ENCODE results near the gene MTG2. TPM values are rescaled to one million over a fixed set of nuclear protein-coding genes. Genes with fewer than 3 reads are reported as not detected.

Gene MTG2
- total and polyA plus RNA-seq, 4 experiments from 2014 or later: 15.9 to 50.7 (median 36.2) TPM

DNA sequence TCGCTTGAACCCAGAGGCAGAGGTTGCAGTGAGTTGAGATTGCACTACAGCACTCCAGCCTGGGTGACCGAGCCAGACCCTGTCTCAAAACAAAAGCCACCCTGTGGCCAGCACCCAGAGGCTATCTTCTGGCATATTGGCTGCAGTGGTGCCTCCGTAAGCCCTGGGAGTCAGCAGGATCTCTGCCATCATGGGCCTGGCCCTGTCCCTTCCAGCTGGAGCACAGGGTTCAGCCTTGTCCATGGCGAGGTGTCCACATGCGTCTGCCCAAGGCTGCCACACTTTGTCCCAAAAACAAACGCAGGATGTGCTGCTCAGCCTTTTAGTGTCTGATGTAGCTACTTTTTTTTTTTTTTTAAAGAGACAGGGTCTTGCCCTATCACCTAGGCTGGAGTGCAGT, 15.4 kb upstream of the MTG2 start:
- no peaks in the 10 kb centered on the region for H3K27me3 ChIP-seq (ENCODE audit: insufficient read depth, low read length)
- H3K9me3 Mint-ChIP-seq: no peaks in the 10 kb centered on the region
- no peaks in the 10 kb centered on the region for H3K9me3 ChIP-seq (ENCODE audit: control insufficient read depth in 1 of 2, low read length in 2 of 2)
- H3K27me3 Mint-ChIP-seq: no peaks in the 10 kb centered on the region
- CTCF ChIA-PET (ENCODE audit: partially characterized antibody): no interaction called here
- POLR2A ChIA-PET (ENCODE audit: partially characterized antibody): no interaction called here
- intact Hi-C loops (cut with micrococcal nuclease): no loop called here
- H3K36me3 ChIP-seq (ENCODE audit: insufficient read depth, low read length): peaks cover 9% of the 10 kb centered on the region
- no peak overlapping the region for H3K27ac ChIP-seq (ENCODE audit: low read depth, low read length)
- no peaks in the 10 kb centered on the region for H3K4me1 ChIP-seq (ENCODE audit: insufficient read depth, low read length)
- peaks cover 22 to 32% of the 10 kb centered on the region in 2 donors for H3K36me3 Mint-ChIP-seq
- no peak overlapping the region for H3K4me3 Mint-ChIP-seq
- H3K27ac Mint-ChIP-seq: no peak overlapping the region
- DNase-seq: no peak
- H3K4me1 Mint-ChIP-seq: peaks cover 0 to 1% (median 0%) of the 10 kb centered on the region in 4 donors
- no peak overlapping the region for H3K4me3 ChIP-seq (ENCODE audit: low read length in 2 of 2)

DNA sequence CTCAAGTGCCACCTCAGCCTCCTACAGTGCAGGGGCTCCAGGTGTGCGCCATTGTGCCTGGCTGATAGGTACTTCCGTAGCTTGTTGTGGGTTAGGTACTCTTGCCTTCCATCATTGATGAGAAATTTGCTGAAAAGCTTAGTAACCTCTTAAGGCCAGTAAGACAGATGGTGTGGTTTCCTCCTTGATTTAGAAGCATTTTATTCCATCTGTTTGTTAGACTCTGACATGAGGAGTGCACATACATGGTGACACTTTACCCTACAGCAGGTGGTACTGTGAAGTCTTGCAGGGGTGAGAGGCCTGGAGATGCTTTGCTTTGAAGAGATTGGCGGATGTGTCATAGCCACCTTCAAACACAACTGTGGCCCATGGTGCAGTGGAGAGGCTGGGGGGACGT, 14.8 kb upstream of the MTG2 start:
- no peaks in the 10 kb centered on the region for H3K9me3 ChIP-seq (ENCODE audit: control insufficient read depth in 1 of 2, low read length in 2 of 2)
- H3K27me3 ChIP-seq (ENCODE audit: insufficient read depth, low read length): no peaks in the 10 kb centered on the region
- H3K4me1 ChIP-seq (ENCODE audit: insufficient read depth, low read length): no peaks in the 10 kb centered on the region
- peaks cover 0 to 1% (median 0%) of the 10 kb centered on the region in 4 donors for H3K4me1 Mint-ChIP-seq
- no peak overlapping the region for H3K4me3 ChIP-seq (ENCODE audit: low read length in 2 of 2)
- intact Hi-C loops (cut with micrococcal nuclease): no loop called here
- H3K4me3 Mint-ChIP-seq: no peak overlapping the region
- H3K9me3 Mint-ChIP-seq: no peaks in the 10 kb centered on the region
- POLR2A ChIA-PET (ENCODE audit: partially characterized antibody): no interaction called here
- no peak overlapping the region for H3K27ac ChIP-seq (ENCODE audit: low read depth, low read length)
- CTCF ChIA-PET (ENCODE audit: partially characterized antibody): no interaction called here
- H3K36me3 ChIP-seq (ENCODE audit: insufficient read depth, low read length): peaks cover 9% of the 10 kb centered on the region
- no peak for DNase-seq
- H3K27ac Mint-ChIP-seq: peak overlapping the region in 3 of 7 donors; percentile 18 to 70 (median 27)
- no peaks in the 10 kb centered on the region for H3K27me3 Mint-ChIP-seq
- H3K36me3 Mint-ChIP-seq: peaks cover 22 to 32% of the 10 kb centered on the region in 2 donors

DNA sequence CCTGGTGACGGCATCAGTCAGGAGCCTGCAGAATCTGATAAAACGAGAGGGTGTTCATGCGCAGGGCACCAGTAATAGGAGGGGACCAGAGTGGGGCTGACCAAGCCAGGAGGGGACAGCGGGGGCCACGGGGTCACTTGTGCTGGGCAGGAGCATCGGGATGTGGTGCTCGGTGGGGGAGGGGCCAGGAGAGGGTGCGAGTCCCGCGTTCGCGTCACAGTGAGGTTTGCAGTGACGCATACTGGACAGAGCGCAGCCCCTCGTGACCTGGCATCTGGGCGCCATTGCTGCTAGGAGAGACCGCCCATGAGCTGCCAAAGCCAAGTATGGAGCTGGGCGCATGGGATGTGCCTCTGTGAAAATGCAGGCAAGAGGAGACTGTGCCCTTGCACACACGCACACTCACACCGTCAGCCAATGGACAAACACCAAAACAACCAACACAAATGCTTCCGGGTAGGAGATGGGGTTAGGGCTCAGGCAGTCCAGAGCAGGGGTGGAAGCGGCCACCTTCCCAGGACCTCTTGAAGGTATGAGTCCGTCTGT, 13.9 kb upstream of the MTG2 start:
- no peak overlapping the region for H3K4me3 Mint-ChIP-seq
- H3K27me3 ChIP-seq (ENCODE audit: insufficient read depth, low read length): no peaks in the 10 kb centered on the region
- intact Hi-C loops (cut with micrococcal nuclease): no loop called here
- no peak overlapping the region for H3K27ac ChIP-seq (ENCODE audit: low read depth, low read length)
- H3K27me3 Mint-ChIP-seq: no peaks in the 10 kb centered on the region
- peaks cover 19 to 31% of the 10 kb centered on the region in 2 donors for H3K36me3 Mint-ChIP-seq
- peaks cover 9% of the 10 kb centered on the region for H3K36me3 ChIP-seq (ENCODE audit: insufficient read depth, low read length)
- ChIA-PET POLR2A (ENCODE audit: partially characterized antibody) (no interaction called here), CTCF (ENCODE audit: partially characterized antibody) (no interaction called here)
- no peak overlapping the region for H3K4me3 ChIP-seq (ENCODE audit: low read length in 2 of 2)
- peak overlapping the region in 2 of 7 donors; percentile 76 to 84 for H3K27ac Mint-ChIP-seq
- H3K4me1 Mint-ChIP-seq: peaks cover 0 to 1% (median 0%) of the 10 kb centered on the region in 4 donors
- DNase-seq: no peak
- H3K4me1 ChIP-seq (ENCODE audit: insufficient read depth, low read length): no peaks in the 10 kb centered on the region
- no peaks in the 10 kb centered on the region for H3K9me3 Mint-ChIP-seq
- no peaks in the 10 kb centered on the region for H3K9me3 ChIP-seq (ENCODE audit: control insufficient read depth in 1 of 2, low read length in 2 of 2)

DNA sequence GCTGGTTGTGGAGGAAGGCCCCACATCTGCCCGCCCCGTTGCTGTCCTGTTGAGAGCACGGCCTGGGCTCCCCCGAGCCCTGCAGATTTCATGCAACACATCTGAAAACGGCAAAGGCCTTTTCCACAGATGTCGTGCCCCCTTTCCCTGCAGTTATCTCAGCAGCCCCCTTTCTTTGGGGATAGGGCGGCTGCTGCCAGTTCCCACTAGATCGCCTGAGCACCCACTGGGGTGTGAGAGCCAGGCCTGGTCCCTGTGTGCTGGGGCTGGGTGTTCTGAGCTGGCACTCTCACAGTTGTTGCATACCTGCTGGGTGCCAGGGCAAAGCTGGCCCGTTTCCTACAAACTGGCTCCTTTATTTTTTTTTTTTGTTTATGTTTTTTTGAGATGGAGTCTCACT, 12.3 kb upstream of the MTG2 start:
- Histone ChIP-seq H3K36me3 (ENCODE audit: insufficient read depth, low read length) (peaks cover 7% of the 10 kb centered on the region), H3K27me3 (ENCODE audit: insufficient read depth, low read length) (no peaks in the 10 kb centered on the region), H3K4me3 (ENCODE audit: low read length in 2 of 2) (no peak overlapping the region), H3K4me1 (ENCODE audit: insufficient read depth, low read length) (no peaks in the 10 kb centered on the region), H3K27ac (ENCODE audit: low read depth, low read length) (no peak overlapping the region), H3K9me3 (ENCODE audit: control insufficient read depth in 1 of 2, low read length in 2 of 2) (no peaks in the 10 kb centered on the region)
- Mint-ChIP-seq H3K4me3 (no peak overlapping the region), H3K27me3 (no peaks in the 10 kb centered on the region), H3K4me1 (peaks cover 0 to 1% (median 0%) of the 10 kb centered on the region in 4 donors), H3K36me3 (peaks cover 22 to 33% of the 10 kb centered on the region in 2 donors), H3K9me3 (no peaks in the 10 kb centered on the region), H3K27ac (no peak overlapping the region)
- ChIA-PET CTCF (ENCODE audit: partially characterized antibody) (no interaction called here), POLR2A (ENCODE audit: partially characterized antibody) (no interaction called here)
- DNase-seq: no peak
- intact Hi-C loops (cut with micrococcal nuclease): no loop called here

DNA sequence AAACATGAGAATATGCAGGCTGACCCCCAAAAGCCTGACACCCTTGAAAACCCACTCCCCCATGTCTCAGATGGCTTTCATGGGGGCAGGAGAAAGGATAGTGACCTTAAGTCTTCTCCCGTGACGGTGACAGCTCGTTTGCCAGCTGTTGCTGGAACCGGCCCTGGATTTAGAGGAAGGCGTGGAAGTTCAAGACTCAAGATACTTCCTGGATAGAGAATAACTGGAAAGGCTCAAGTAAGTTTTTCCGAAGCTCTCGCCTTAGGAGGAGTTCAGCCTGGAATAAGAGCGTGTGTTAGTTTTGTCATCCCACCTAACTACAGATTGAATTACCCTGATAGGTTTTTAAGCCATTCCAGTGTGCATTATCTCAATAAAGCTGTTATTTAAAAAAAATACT, 11.6 kb upstream of the MTG2 start:
- H3K36me3 Mint-ChIP-seq: peaks cover 17 to 28% of the 10 kb centered on the region in 2 donors
- ChIA-PET CTCF (ENCODE audit: partially characterized antibody) (no interaction called here), POLR2A (ENCODE audit: partially characterized antibody) (no interaction called here)
- DNase-seq: no peak
- no peak overlapping the region for H3K4me3 Mint-ChIP-seq
- no peak overlapping the region for H3K27ac Mint-ChIP-seq
- no peak overlapping the region for H3K4me3 ChIP-seq (ENCODE audit: low read length in 2 of 2)
- H3K9me3 ChIP-seq (ENCODE audit: control insufficient read depth in 1 of 2, low read length in 2 of 2): no peaks in the 10 kb centered on the region
- H3K36me3 ChIP-seq (ENCODE audit: insufficient read depth, low read length): peaks cover 4% of the 10 kb centered on the region
- peaks cover 0 to 1% (median 0%) of the 10 kb centered on the region in 4 donors for H3K4me1 Mint-ChIP-seq
- intact Hi-C loops (cut with micrococcal nuclease): no loop called here
- H3K9me3 Mint-ChIP-seq: no peaks in the 10 kb centered on the region
- H3K27me3 ChIP-seq (ENCODE audit: insufficient read depth, low read length): no peaks in the 10 kb centered on the region
- H3K27me3 Mint-ChIP-seq: no peaks in the 10 kb centered on the region
- no peaks in the 10 kb centered on the region for H3K4me1 ChIP-seq (ENCODE audit: insufficient read depth, low read length)
- H3K27ac ChIP-seq (ENCODE audit: low read depth, low read length): no peak overlapping the region

DNA sequence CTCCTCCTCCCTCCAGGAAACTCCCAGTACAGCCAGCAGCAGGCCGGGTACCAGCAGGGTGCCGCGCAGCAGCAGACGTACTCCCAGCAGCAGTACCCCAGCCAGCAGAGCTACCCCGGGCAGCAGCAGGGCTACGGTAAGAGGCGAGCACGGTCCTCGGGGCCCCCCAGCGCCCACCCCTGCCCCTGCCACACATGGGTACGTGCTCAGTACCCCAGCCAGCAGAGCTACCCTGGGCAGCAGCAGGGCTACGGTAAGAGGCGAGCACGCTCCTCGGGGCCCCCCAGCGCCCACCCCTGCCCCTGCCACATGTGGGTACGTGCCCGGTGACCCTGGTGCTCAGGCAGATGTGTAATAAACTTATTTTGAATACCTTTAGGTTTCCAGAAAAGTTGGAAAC, 10.2 kb upstream of the MTG2 start:
- Mint-ChIP-seq H3K27me3 (no peaks in the 10 kb centered on the region), H3K4me1 (no peaks in the 10 kb centered on the region), H3K27ac (no peak overlapping the region), H3K4me3 (no peak overlapping the region), H3K9me3 (no peaks in the 10 kb centered on the region), H3K36me3 (peaks cover 14 to 27% of the 10 kb centered on the region in 2 donors)
- POLR2A ChIA-PET (ENCODE audit: partially characterized antibody): interaction anchor here (1.3 kb wide), 1 partner anchor 10 kb away, joined by 5 read pairs; the partner anchor contains the start of gene MTG2
- Histone ChIP-seq H3K27me3 (ENCODE audit: insufficient read depth, low read length) (no peaks in the 10 kb centered on the region), H3K27ac (ENCODE audit: low read depth, low read length) (no peak overlapping the region), H3K4me3 (ENCODE audit: low read length in 2 of 2) (no peak overlapping the region), H3K9me3 (ENCODE audit: control insufficient read depth in 1 of 2, low read length in 2 of 2) (no peaks in the 10 kb centered on the region), H3K4me1 (ENCODE audit: insufficient read depth, low read length) (no peaks in the 10 kb centered on the region), H3K36me3 (ENCODE audit: insufficient read depth, low read length) (peaks cover 4% of the 10 kb centered on the region)
- DNase-seq: no peak
- intact Hi-C loops (cut with micrococcal nuclease): no loop called here
- CTCF ChIA-PET (ENCODE audit: partially characterized antibody): interaction anchor here (1.3 kb wide), 1 partner anchor 16 kb away, joined by 3 read pairs; no protein-coding TSS in a partner anchor

DNA sequence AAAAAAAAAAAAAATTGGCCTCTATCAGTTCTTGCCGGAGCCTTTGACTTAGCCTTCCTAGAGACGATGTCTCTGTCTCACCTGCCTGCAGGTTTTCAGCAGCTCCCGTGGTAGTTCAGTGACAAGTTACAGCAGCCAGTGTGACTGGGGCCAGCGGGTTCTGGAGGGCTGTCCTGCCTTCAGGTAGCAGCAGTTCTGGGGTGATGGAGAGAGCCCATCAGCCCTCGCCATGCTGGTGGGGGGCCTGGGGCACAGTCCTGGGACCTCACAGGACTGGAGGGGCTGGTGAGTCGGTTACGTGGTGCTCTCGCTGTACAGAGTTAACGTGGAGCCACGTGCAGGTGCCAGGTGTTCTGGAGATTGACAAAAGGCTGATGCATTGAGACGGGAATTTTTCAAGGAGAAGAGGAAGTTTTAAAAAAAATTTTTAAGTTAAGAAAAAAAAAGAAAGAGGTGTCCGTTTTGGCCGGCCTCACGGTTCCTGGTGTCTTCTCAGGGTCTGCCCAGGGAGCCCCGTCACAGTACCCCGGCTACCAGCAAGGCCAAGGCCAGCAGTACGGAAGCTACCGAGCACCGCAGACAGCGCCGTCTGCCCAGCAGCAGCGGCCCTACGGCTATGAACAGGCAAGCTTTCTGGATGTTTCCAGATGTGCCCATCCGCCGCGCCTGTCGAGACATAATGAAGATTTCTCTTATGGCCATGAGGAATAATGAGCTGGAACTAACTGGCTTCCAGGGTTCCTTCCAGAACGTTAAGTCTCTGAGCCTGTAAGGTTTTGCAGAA, 8.6 kb upstream of the MTG2 start:
- Mint-ChIP-seq H3K36me3 (peaks cover 10 to 25% of the 10 kb centered on the region in 2 donors), H3K4me3 (no peak overlapping the region), H3K9me3 (no peaks in the 10 kb centered on the region), H3K27ac (peak overlapping the region in 1 of 7 donors; percentile 42), H3K27me3 (no peaks in the 10 kb centered on the region), H3K4me1 (no peaks in the 10 kb centered on the region)
- intact Hi-C loops (cut with micrococcal nuclease): no loop called here
- H3K9me3 ChIP-seq (ENCODE audit: control insufficient read depth in 1 of 2, low read length in 2 of 2): no peaks in the 10 kb centered on the region
- no peaks in the 10 kb centered on the region for H3K27me3 ChIP-seq (ENCODE audit: insufficient read depth, low read length)
- peaks cover 4% of the 10 kb centered on the region for H3K36me3 ChIP-seq (ENCODE audit: insufficient read depth, low read length)
- no peak overlapping the region for H3K27ac ChIP-seq (ENCODE audit: low read depth, low read length)
- DNase-seq: no peak
- CTCF ChIA-PET (ENCODE audit: partially characterized antibody): interaction anchor here (0.9 kb wide), 1 partner anchor 163 kb away, joined by 3 read pairs; no protein-coding TSS in a partner anchor
- POLR2A ChIA-PET (ENCODE audit: partially characterized antibody): no interaction called here
- H3K4me1 ChIP-seq (ENCODE audit: insufficient read depth, low read length): no peaks in the 10 kb centered on the region
- H3K4me3 ChIP-seq (ENCODE audit: low read length in 2 of 2): no peak overlapping the region

All from CD4-positive, alpha-beta memory T cell (primary cell).